Hematopoietic multipotent progenitor cell treated with erythropoietin and hydrocortisone succinate and interleukin-3 and kit ligand, for 4 days (in vitro differentiated cells): ENCODE results near the gene CDK11B.
A peak's percentile ranks its signal among the peaks of the same experiment; 100 is the strongest.
"Not testable (repeated sequence)": the region's sequence is repeated elsewhere in the genome, so short reads cannot be mapped to it uniquely, and the experiment has no call there.

Experiments used
- DNase-seq: peaks from one replicate; pipeline ENCODE4 v3.0.0-alpha.2; 2015

The CDK11B gene

GRCh38 chr1:1647567-1648241 is 11.1 kb downstream of the CDK11B start:
- DNase-seq, result peak; percentile 82

GRCh38 chr1:1646326-1646725 is 12.5 kb downstream of the CDK11B start:
- not testable (repeated sequence) for DNase-seq

- not testable (repeated sequence) for DNase-seq
Observed at GRCh38 chr1:1640711-1641461, 17.9 kb downstream of the CDK11B start.

GRCh38 chr1:1640081-1640480 is 18.7 kb downstream of the CDK11B start:
- DNase-seq, result not testable (repeated sequence)

GRCh38 chr1:1639368-1639767 is 19.4 kb downstream of the CDK11B start:
- DNase-seq, result not testable (repeated sequence)

GRCh38 chr1:1638528-1638927 is 20.3 kb downstream of the CDK11B start:
- DNase-seq, result not testable (repeated sequence)

- not testable (repeated sequence) for DNase-seq
Observed at GRCh38 chr1:1637479-1637875, 21.3 kb downstream of the CDK11B start.

- not testable (repeated sequence) for DNase-seq
Observed at GRCh38 chr1:1636621-1637478, 22.0 kb downstream of the CDK11B start.

- not testable (repeated sequence) for DNase-seq
Observed at GRCh38 chr1:1634613-1635012, 24.2 kb downstream of the CDK11B start.

- DNase-seq, result not testable (repeated sequence)
Observed at GRCh38 chr1:1633409-1633808, 25.4 kb downstream of the CDK11B start.

- no peak for DNase-seq
Observed at GRCh38 chr1:1631782-1632420, 26.9 kb downstream of the CDK11B start, which contains the start of gene MMP23B. TSS of gene MMP23B (plus strand) at chr1:1632173. CDS start at chr1:1632219, 46 bp downstream.

GRCh38 chr1:1630965-1631781 is 27.6 kb downstream of the CDK11B start:
- DNase-seq, result no peak

GRCh38 chr1:1630191-1630964 is 28.4 kb downstream of the CDK11B start:
- peak; percentile 95 for DNase-seq

GRCh38 chr1:1629430-1630190 is 29.2 kb downstream of the CDK11B start:
- peak; percentile 35 for DNase-seq

GRCh38 chr1:1628754-1629429 is 29.9 kb downstream of the CDK11B start:
- peak; percentile 36 for DNase-seq

GRCh38 chr1:1627829-1628753 is 30.7 kb downstream of the CDK11B start:
- DNase-seq, result no peak

- DNase-seq, result peak; percentile 36
Observed at GRCh38 chr1:1627261-1627828, 31.5 kb downstream of the CDK11B start.
